ENCODE data around the gene ZFYVE28.

Gene ZFYVE28

DNA sequence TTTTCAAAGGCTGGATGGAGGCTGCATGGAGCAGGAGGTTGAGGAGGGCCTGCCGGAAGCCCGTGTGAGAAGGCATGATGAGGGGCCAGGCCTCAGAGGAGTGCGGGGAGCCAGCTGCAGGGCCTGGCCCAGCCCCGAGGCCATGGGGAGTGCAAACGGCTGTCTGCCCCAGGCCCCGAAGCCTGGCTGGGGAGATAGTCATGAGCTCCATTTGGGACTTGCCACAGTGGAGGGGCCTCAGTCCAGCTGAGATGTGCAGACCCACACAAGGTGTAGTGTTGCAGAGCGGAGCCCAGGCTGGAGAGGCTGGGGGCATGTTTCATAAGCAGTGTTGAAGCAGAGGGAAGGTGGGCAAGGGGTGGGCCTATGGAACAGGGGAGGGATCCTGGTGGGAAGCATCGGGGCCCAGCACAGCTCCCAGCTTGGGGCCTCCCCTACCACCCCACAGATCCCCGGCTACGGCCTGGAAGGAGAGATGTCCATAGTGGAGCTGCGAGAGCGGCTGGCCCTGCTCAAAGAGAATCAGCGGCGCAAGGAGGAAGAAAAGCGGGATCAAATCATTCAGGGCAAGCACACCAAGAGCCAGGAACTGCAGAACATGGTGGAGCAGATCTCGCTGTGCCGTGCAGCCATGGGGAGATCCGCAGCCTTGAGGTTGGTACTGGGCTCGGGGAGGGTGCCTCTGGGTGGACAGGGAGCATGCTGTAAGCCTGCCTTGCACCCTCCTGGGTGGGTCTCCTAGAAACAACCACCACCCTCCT, 41.3 kb upstream of the ZFYVE28 start:
- in situ Hi-C loops (cut with MboI; ENCODE audit: low pct_unique_long_range_greater_than_20kb, low sequenced_read_pairs, unreplicated experiment) = no loop called here
- TF ChIP-seq, protein P1, sequence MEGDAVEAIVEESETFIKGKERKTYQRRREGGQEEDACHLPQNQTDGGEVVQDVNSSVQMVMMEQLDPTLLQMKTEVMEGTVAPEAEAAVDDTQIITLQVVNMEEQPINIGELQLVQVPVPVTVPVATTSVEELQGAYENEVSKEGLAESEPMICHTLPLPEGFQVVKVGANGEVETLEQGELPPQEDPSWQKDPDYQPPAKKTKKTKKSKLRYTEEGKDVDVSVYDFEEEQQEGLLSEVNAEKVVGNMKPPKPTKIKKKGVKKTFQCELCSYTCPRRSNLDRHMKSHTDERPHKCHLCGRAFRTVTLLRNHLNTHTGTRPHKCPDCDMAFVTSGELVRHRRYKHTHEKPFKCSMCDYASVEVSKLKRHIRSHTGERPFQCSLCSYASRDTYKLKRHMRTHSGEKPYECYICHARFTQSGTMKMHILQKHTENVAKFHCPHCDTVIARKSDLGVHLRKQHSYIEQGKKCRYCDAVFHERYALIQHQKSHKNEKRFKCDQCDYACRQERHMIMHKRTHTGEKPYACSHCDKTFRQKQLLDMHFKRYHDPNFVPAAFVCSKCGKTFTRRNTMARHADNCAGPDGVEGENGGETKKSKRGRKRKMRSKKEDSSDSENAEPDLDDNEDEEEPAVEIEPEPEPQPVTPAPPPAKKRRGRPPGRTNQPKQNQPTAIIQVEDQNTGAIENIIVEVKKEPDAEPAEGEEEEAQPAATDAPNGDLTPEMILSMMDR (IDR thresholded peaks at IDR 0.05; ENCODE audit: extremely low read depth, insufficient read depth, missing control alignments) = no peak

DNA sequence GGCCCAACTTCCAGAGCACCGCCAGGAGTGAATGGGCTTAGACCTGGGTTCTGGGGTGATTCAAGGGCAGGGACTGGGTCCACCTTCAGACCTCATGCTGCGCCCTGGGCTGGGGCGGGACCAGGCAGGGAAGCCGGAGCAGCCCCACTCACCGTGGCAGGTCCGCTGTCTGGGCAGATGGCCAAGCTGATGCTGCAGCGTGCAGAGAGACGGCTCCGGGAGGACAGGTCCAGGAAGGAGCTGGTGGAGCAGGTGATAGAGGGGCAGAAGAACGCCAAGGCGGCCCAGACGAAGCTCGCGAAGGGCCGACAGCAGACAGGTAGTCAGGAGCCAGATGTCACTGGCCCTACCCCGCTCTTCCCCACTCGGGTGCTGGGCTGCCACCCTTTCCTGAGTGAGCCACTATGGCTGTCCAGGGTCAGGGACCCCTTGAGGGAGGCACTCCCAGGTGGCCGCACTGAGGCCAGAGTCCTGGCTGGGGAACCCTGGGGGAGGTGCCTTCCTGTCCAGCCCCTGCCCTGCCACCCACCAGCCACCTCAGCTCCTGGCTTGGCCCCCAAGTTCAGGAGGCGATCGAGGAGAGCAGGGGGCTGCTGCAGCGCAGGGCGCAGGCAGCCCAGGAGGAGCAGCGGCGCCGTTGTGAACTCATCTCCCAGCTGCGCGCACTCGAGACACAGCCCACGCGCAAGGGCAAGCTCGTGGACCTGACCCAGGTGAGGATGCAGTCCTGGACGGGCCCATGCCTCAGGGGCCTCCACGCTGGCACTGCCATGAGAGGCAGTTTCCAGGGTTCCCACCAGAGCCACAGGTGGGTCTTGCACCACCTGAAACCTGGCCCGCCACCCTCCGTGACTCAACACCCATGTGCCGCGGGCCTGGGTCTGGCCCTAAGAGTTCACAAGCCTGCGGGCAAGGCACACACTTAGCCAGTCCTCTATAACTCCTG, 40.4 kb upstream of the ZFYVE28 start:
- TF ChIP-seq, protein P1 (IDR thresholded peaks at IDR 0.05; ENCODE audit: extremely low read depth, insufficient read depth, missing control alignments) = no peak
- in situ Hi-C loops (cut with MboI; ENCODE audit: low pct_unique_long_range_greater_than_20kb, low sequenced_read_pairs, unreplicated experiment) = no loop called here
- DNase-seq (ENCODE audit: low spot score) = no peak

More for the DNA sequence above, 41.3 kb upstream of the ZFYVE28 start:
- no peak for DNase-seq (ENCODE audit: low spot score)

DNA sequence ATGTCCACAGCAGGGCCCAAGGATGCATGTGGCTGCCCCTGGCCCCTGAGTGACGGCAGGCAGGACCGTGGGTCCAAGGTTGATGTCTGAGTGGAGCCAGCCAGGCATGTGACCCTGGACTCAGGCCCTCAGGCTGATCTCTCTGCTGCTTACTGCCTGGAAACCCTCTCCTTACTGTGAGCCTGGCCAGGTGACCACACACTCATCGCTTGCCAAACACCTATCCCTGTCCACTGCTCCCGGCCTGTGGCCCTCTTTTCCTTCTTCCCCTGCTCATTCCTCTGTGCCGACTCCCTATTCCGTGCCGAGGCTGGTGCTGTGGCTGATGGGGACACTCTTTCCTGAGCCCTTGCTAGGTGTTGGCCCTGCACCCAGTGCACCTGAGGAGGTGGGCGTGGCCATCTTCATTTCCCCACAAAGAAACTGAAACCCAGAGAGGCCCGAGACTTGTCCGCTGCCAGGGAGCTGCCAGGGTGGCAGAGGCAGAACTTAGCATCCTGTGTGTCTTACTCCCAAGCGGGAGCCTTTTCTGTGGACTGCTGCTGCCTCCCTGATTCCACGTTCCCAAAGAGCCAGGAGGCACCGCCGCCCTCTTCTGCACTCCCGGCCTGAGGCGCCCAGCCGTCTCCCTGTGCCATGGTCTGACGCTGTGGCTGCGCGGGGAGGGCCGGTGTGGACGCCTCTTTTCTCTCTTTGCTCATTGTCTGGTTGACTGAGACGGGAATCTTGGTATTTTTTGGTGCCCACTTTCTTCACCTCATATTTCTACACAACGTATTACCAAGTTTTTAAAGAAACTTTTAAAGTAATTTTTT, 39.2 kb upstream of the ZFYVE28 start:
- in situ Hi-C loops (cut with MboI; ENCODE audit: low pct_unique_long_range_greater_than_20kb, low sequenced_read_pairs, unreplicated experiment) = no loop called here
- TF ChIP-seq, protein P1 (IDR thresholded peaks at IDR 0.05; ENCODE audit: extremely low read depth, insufficient read depth, missing control alignments) = no peak
- DNase-seq (ENCODE audit: low spot score) = no peak

DNA sequence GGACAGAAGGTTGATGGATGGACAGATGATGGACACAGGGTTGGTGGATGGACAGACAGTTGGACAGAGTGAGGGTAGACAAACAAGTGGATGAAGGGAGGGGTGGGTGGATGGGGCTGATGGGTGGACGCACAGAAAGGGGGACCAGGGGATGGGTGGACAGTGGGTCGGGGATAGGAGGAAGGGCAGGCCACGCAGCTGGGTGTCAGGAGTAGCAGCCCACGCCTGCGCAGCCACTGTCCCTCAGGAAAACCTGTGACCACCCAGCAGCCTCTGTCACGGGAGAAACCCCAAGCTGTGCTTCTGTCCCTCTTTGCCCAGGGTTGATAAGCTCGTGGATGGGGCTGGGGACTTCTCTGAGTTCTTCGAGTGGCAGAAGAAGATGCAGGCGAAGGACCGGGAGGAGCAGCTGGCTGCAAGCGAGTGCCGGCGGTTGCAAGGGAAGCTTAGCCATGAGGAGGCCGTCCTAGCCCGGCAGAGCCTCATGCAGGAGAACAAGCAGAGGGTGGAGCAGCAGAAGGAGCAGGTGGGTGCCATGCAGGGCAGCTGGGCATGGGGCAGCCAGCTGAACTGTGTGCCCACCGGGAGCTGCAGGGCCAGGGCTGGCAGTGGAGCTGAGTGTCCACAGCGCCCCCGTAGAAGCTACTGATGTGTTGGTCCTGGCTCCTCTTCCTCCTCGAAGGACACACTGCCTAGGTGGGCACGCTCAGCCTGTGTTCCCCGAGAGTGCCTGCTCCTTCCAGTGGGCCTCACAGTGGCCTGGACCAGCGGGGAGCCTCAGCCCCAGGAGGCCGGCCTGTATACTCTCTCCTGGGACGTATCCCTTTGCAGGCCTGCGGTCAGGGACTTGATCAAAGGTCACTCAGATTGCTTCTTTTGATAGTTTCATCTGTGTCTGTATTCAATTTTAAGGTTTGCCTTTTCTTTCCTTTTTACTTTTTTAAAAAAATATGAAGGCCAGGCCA, 33.7 kb upstream of the ZFYVE28 start:
- in situ Hi-C loops (cut with MboI; ENCODE audit: low pct_unique_long_range_greater_than_20kb, low sequenced_read_pairs, unreplicated experiment) = no loop called here
- DNase-seq (ENCODE audit: low spot score) = no peak
- TF ChIP-seq, protein P1 (IDR thresholded peaks at IDR 0.05; ENCODE audit: extremely low read depth, insufficient read depth, missing control alignments) = no peak

DNA sequence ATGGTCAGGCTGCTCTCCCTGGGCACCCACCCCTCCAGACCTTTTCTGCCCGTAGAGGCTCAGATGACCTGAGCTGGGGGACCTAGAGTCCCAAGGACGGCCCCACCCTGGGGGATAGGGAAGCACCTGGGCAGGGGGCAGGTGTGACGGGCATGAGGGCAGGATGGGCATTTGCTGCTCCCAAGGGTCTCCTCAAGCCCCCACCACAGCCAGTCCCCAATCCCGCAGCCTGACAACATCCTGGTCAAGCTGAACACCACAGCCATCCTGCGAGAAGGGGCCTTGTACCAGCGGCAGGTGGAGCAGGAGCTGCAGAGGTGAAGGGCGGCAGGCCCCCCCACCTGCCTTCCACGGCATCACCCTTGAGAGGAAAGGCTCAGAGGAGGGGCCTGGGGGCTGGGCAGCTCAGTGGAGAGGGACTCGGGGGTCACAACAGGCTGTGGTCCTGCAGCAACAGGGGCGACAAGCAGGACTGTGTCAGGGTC, 32.6 kb upstream of the ZFYVE28 start:
- in situ Hi-C loops (cut with MboI; ENCODE audit: low pct_unique_long_range_greater_than_20kb, low sequenced_read_pairs, unreplicated experiment) = no loop called here
- DNase-seq (ENCODE audit: low spot score) = no peak
- TF ChIP-seq, protein P1 (IDR thresholded peaks at IDR 0.05; ENCODE audit: extremely low read depth, insufficient read depth, missing control alignments) = no peak

All from GM13977 (cell line).